NCI-H1436 treated with DMSO at 0.1 percent for 48 hours (cell line): ENCODE measurements around the gene ZNF385D.
"Not testable (repeated sequence)": the region's sequence is repeated elsewhere in the genome, so short reads cannot be mapped to it uniquely, and the experiment has no call there.

Experiments
- DNase-seq: peaks from one replicate; lab custom pipeline; 2025; lab: John Stamatoyannopoulos, UW

ZNF385D gene

DNA sequence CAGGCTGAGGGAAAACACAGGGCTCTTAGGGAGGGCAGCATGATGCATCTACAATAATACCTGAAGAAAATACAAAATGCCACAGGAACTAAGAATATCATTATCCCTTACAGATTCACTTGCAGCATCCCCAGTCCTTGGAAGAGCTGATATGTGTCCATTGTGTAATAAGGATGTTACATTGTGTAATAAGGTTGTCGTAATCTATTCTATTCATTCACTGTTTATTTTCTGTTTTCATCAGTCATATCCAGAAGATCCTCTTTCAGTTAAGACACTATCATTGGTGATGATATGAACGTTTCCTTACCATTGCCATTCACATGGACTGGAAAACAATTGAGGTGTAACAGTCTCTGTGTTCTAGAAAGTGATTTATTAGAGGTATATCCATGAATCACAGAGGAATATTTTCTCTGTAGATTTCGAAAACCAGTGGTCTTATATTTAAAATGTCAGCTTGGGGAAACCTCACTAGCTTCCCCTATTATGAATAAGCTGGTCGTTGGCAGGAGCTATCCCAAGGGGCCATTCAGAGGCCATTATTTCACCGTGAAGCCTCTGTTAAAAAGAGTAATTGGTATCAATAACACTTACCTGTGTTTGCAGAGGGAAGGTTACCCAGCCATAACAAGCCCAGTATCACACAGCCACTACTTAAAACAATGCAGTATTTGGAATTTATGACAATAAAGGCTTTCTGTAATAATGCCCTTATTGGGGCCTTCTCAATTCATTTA lies 241.1 kb downstream of the ZNF385D start:
- no peak for DNase-seq

DNA sequence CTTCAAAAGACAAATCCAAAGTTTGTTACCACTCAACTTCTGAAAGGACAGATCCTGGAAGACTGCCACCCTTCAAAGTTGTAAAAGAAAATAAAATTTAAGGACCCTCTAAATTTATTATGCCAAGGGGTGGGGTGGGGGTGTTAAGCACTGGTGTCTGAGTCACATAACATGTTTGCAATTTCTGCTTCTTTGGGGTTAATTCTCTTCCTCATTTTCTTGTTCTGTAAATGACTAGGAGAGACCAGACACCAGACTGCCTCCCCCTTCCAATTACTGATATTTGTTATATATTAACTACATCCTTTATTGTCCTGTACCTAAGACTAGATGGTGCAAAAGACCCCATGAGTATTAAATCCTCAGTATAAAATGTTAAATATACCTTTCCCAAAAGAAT lies 242.8 kb downstream of the ZNF385D start:
- no peak for DNase-seq

DNA sequence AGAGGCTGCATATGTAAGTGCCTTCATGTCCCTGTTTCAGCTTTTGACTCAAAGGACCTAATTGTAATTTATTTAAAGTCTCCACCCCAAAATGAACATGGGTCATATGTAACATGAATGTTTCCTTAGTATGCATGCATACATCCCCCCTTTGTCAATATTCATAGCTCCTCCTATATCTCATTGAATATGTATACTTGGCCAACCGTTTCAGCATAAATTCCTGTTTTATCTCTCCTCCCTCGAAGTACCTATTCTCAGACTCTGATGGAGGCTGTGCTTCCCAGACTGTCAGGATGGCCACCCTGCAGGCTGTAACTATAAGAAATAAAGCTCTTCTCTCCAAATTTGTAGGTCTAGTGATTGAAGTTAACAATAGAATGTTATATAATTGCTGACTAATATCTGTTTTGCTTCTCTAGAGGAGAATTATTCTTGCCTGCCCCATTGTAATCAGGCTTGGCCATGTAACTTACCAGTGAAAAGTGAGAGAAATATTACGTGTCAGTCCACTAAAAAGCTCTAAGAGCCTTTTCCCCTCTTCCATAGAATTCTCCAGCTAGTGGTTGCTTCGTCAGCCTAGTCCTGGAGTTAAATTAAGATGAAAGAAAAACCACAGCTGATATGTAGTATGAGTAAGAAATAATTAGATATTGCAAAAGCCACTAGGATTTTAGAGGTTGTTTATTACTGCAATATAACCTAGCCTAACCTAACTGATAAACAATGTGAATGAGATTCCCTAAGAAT lies 245.1 kb downstream of the ZNF385D start:
- no peak for DNase-seq

- no peak for DNase-seq
These were observed 248.4 kb downstream of the ZNF385D start for GRCh38 chr3:21502656-21503055.

- DNase-seq, result no peak
These were observed 250.2 kb downstream of the ZNF385D start for GRCh38 chr3:21500834-21501233.

GRCh38 chr3:21490671-21491070 lies 260.3 kb downstream of the ZNF385D start:
- DNase-seq, result not testable (repeated sequence)

DNA sequence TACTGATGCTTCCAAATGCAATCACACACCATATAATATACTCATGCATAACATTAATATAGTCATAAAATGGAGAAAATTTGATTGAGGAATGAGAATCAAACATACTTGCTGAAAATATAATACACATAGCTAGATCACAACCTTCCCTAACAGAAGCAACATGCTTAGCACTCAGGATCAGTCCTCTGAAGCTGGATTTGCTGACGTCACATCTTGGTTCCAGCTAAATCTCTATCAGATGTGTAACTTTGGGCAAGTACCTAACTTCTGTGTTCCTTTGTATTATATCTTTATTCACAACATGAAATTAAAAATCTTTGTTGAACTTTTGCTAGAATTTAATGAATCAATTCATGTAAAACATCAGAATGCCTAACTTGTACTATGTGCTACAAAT lies 263.5 kb downstream of the ZNF385D start:
- DNase-seq, result no peak

DNA sequence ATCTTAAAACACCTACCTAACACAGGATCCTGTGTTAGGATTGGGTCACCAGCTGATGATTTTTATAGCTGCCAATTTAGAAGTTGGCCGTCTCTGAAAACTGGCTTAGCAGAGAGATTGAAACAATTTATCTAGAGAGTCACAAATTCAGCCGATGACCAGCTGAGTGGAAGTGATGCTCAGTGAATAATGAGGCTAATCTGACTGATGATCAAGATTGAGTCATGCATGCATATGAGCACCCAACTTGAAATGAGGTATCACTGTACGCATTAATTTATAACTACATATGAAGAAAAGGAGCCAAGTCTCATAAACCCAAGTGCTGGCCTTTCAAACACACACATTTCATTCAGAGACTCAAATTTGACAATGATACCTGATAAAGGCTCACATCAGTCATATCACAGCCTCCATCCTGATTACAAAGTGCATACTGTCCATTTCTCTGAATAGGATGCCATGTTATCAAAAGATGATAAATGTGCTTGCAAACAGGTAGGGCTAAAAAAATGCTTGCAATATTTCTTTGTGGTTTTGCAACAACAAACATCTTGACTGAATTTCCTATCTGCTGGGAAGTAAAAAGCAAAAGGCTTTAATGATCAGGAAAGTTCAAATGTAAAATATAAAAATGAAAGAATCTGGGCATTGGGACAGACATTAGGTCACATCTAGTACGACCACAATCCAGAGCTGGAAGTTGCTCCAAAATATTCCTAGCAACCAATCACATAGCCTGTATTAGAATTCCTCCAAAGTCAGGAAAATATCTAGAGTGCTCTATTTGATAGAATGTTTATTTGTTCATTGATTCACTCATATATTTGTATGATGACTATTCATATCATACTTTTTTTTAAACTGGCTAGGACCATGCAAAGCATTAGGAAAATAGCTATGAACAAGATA lies 264.7 kb downstream of the ZNF385D start:
- DNase-seq, result not testable (repeated sequence)

DNA sequence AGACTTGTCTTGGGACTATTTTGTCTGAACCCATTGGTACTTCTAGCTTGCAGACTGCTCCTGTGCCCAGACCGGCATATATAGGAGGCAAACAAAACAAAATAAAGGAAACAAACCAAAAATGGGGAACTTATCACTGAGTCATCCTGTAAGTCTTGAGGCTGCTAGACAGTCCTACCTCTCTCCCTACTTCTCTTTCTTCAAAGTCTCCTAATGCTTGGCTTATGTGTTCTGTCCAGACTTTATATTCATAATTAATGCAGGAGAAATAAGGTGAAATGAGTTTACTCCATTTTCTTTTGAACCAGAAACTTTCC lies 266.2 kb downstream of the ZNF385D start:
- DNase-seq, result no peak

DNA sequence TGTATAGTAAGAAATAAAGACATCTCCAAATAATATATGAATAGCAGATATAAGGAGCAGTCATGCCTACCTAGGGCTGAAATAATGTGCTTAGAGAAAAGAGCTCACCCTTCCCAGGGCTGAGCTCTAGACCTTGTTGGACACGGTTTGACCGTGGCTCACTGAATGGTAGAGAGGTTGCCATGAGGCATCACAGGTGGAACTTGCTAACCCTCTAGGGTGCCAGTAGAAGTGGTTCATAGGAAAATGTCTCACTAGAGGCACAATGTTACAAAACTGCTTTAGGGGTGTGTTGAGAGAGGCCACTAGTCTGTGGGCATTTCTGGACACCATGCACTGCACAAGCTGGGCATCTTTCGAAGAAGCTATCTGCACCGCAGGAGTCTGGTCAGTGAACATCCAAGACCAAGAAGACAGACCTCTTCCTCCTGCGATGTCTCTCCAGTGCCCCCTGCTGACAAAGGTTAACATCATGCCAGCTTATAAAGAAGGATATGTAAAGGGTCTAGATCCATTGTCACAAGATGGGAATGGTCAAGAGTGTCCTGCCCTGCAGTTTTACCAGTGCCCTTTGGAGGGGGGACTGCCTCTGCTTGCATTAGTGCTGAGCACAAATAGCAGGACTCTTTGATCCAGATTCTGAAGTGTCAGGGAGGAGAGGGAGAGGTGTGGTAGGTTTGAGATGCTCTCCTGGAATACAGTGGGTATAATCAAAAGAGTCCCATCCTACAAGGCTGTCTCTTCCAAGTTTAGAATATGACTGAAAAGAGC lies 266.8 kb downstream of the ZNF385D start:
- DNase-seq, result no peak

- no peak for DNase-seq
These were observed 269.0 kb downstream of the ZNF385D start for GRCh38 chr3:21481991-21482390.

GRCh38 chr3:21477541-21478288 lies 273.3 kb downstream of the ZNF385D start:
- no peak for DNase-seq

DNA sequence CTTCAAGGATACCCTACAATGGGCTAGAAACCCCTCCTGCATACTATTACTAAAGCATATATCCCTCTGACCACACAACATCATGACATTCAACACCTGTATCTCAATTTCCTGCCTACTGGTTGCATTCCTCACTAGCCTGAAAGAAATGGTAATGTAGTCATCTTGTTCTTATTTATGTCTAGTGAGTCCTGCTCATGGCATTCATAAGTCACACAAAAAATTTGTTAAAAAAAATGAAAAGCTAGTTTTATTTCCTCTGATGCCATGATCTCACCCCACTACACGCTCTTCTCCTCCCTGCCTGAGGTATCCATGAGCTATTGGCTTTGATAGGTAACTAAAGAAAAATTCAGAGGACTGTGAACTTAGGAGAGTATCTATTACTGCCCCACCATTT lies 284.5 kb downstream of the ZNF385D start:
- DNase-seq, result no peak

DNA sequence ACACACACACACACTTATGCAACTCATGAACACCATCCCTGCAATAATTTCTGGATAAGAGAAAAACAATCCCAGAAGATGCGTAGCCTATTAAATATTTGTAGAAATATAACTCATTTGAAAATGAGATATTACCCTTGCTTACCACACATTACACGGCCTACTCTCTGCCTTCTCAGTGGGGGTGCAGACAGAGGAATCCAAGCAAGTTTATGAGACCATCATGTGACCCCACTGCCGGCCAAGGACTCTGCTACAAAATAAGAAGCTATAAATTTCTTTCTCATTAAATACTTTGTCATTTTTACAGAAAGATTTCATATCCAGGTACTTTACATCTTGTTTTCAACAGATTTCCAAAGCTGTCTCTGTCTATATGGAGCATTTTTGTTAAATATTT lies 286.3 kb downstream of the ZNF385D start:
- DNase-seq, result no peak

GRCh38 chr3:21463319-21463718 lies 287.7 kb downstream of the ZNF385D start:
- no peak for DNase-seq

GRCh38 chr3:21462141-21462540 lies 288.9 kb downstream of the ZNF385D start:
- no peak for DNase-seq

DNA sequence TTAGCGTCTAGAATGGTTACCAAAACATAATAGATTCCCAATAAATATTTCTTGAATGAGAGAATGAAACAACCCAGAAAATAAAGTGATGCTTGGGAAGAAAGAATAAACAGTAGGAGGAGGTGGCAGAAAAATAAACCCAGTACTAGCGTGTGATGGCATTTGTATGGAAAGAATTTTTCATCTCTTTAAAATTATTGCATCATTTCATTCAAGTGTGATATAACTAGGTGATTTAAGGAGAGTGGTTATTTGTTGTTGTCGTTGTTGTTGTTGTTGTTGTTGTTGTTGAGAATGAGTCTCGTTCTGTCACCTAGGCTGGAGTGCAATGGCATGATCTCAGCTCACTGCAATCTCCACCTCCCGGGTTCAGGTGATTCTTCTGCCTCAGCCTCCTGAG lies 293.9 kb downstream of the ZNF385D start:
- no peak for DNase-seq

DNA sequence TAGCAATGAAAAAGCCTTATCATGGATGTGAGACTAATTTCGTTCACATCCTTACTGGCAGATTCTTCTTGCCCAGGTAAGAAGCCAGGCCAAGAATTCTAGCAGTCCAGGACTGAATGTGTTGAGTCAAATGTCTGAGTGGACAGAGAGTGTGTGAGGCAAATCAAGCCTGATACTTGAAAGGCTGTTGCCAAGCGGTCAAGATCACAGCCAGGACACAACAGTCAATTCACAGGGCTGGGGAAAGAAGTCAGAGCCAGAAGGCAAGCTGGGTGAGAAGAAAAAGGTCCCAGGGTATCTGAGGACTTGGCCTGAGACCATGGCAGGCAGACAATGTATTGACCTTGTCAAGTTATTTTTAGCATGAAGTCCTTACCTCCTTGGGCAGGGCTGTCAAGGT lies 301.3 kb downstream of the ZNF385D start:
- no peak for DNase-seq

GRCh38 chr3:21447476-21448151 lies 303.4 kb downstream of the ZNF385D start:
- no peak for DNase-seq

- DNase-seq, result no peak
These were observed 304.0 kb downstream of the ZNF385D start for GRCh38 chr3:21446945-21447475.
